IMR-90 (cell line): ENCODE measurements around the gene HHIPL1. TPM values are rescaled to one million over a fixed set of nuclear protein-coding genes. Genes with fewer than 3 reads are reported as not detected.

Experiments
- ATAC-seq: fragments of 200-7000 bp; cut with Tn5 transposase; 2 replicates; pipeline ENCODE4 v1.9.1; 2020; ENCODE audit warnings: low read depth, mild to moderate bottlenecking, moderate library complexity
- BruUV-seq: library from RNA; stranded (reverse); fragments of 400-500 nt; replicated peaks from 2 replicates; lab custom pipeline; 2021; lab: Mats Ljungman, UMichigan
- CTCF ChIA-PET: fragments of 300-600 bp; formaldehyde crosslinking; extraction: SDS; loops from one replicate; lab custom pipeline; 2021; ENCODE audit warnings: antibody characterized with exemption; lab: Yijun Ruan, JAX
- POLR2A ChIA-PET: fragments of 300-600 bp; sonication (Branson Sonifier 250); formaldehyde crosslinking; loops from one replicate; lab custom pipeline; 2022; ENCODE audit warnings: antibody characterized with exemption; ENCODE audit not compliant: unreplicated experiment; lab: Charles Lee
- DNase-seq: peaks from one replicate; pipeline ENCODE4 v3.0.0; 2013
- H2AFZ ChIP-seq: replicated peaks from 2 replicates; pipeline ENCODE3; 2013; ENCODE audit warnings: low read length, mild to moderate bottlenecking; ENCODE audit not compliant: poor library complexity
- H2AK5ac ChIP-seq: 2 replicates; pipeline ENCODE4 v1.6.1; 2013; ENCODE audit warnings: low read depth, low read length, inconsistent platforms
- H2AK9ac ChIP-seq: replicated peaks from 2 replicates; pipeline ENCODE3; 2013; ENCODE audit warnings: mild to moderate bottlenecking, low read depth, low read length, moderate library complexity; ENCODE audit not compliant: poor library complexity
- H2BK120ac ChIP-seq: 2 replicates; pipeline ENCODE4 v1.6.1; 2013; ENCODE audit warnings: low read depth, low read length, inconsistent platforms
- H2BK15ac ChIP-seq: 3 replicates; pipeline ENCODE4 v1.6.1; 2013; ENCODE audit warnings: low read depth, low read length, inconsistent platforms
- H2BK20ac ChIP-seq: 2 replicates; pipeline ENCODE4 v1.6.1; 2013; ENCODE audit warnings: low read depth, mild to moderate bottlenecking, inconsistent platforms, low read length, moderate library complexity
- H2BK5ac ChIP-seq: 2 replicates; pipeline ENCODE4 v1.6.1; 2013; ENCODE audit warnings: mild to moderate bottlenecking, low read depth, low read length, inconsistent platforms; ENCODE audit not compliant: poor library complexity, severe bottlenecking
- H3K14ac ChIP-seq: replicated peaks from 2 replicates; pipeline ENCODE4 v1.6.1; 2013; ENCODE audit warnings: low read depth, low read length, inconsistent platforms
- H3K18ac ChIP-seq: 2 replicates; pipeline ENCODE4 v1.6.1; 2013; ENCODE audit warnings: low read depth, low read length, control low read depth
- H3K23ac ChIP-seq: 2 replicates; pipeline ENCODE4 v1.6.1; 2013; ENCODE audit warnings: low read depth, low read length, inconsistent platforms
- H3K27ac ChIP-seq: 2 replicates; pipeline ENCODE4 v1.5.1; 2013; ENCODE audit warnings: mild to moderate bottlenecking, control low read depth, low read length; ENCODE audit not compliant: insufficient read depth
- H3K27me3 ChIP-seq: 2 replicates; pipeline ENCODE4 v1.6.1; 2013; ENCODE audit warnings: low read length; ENCODE audit not compliant: control insufficient read depth, insufficient read depth
- H3K36me3 ChIP-seq: 2 replicates; pipeline ENCODE4 v1.6.1; 2013; ENCODE audit warnings: low read length, mixed read lengths; ENCODE audit not compliant: control insufficient read depth, insufficient read depth
- H3K4ac ChIP-seq: 2 replicates; pipeline ENCODE4 v1.6.1; 2013; ENCODE audit warnings: low read depth, low read length, inconsistent platforms
- H3K4me1 ChIP-seq: 2 replicates; pipeline ENCODE4 v1.6.1; 2013; ENCODE audit warnings: low read length, mixed read lengths; ENCODE audit not compliant: control insufficient read depth, insufficient read depth
- H3K4me2 ChIP-seq: 2 replicates; pipeline ENCODE4 v1.6.1; 2013; ENCODE audit warnings: low read depth, mild to moderate bottlenecking, control low read depth, low read length, moderate library complexity
- H3K4me3 ChIP-seq: 2 replicates; pipeline ENCODE4 v1.5.1; 2013; ENCODE audit warnings: low read depth, mild to moderate bottlenecking, control low read depth, low read length, moderate library complexity; ENCODE audit not compliant: insufficient read depth
- H3K56ac ChIP-seq: 2 replicates; pipeline ENCODE4 v1.6.1; 2013; ENCODE audit warnings: low read length, inconsistent platforms; ENCODE audit not compliant: insufficient read depth; ENCODE audit errors: extremely low read depth
- H3K79me1 ChIP-seq, 2 experiments: 2 replicates each; pipeline ENCODE4 v1.6.1; 2013; ENCODE audit warnings: low read length in 2 of 2, inconsistent platforms in 1 of 2, low read depth in 1 of 2
- H3K9ac ChIP-seq: 2 replicates; pipeline ENCODE4 v1.6.1; 2013; ENCODE audit warnings: low read depth, low read length, control low read depth
- H3K9me1 ChIP-seq: 2 replicates; pipeline ENCODE4 v1.6.1; 2013; ENCODE audit warnings: low read length, inconsistent platforms; ENCODE audit not compliant: insufficient read depth
- H3K9me3 ChIP-seq: 2 replicates; pipeline ENCODE4 v1.6.1; 2013; ENCODE audit warnings: low read length; ENCODE audit not compliant: control insufficient read depth, insufficient read depth
- H4K20me1 ChIP-seq: 2 replicates; pipeline ENCODE4 v1.6.1; 2013; ENCODE audit warnings: low read length, inconsistent platforms; ENCODE audit not compliant: insufficient read depth
- H4K5ac ChIP-seq: 2 replicates; pipeline ENCODE4 v1.6.1; 2013; ENCODE audit warnings: mild to moderate bottlenecking, low read depth, low read length, control low read depth
- H4K8ac ChIP-seq, 2 experiments: 2 replicates each; pipeline ENCODE4 v1.6.1; 2013; ENCODE audit warnings: low read depth in 2 of 2, low read length in 2 of 2, control low read depth in 1 of 2, inconsistent platforms in 1 of 2
- H4K91ac ChIP-seq: 2 replicates; pipeline ENCODE4 v1.6.1; 2013; ENCODE audit warnings: low read depth, low read length, inconsistent platforms; ENCODE audit not compliant: insufficient read depth
- BHLHE40 ChIP-seq: fragments of 150-350 bp; IDR thresholded peaks from 2 replicates; pipeline ENCODE4 v1.6.1; 2016; ENCODE audit warnings: mild to moderate bottlenecking, low read depth, low read length
- CEBPB ChIP-seq: IDR thresholded peaks from 2 replicates; pipeline ENCODE4 v1.6.1; 2012; ENCODE audit warnings: low read depth, low read length, improper control_type of control experiment
- CHD1 ChIP-seq: IDR thresholded peaks from 2 replicates; pipeline ENCODE4 v1.6.1; 2012; ENCODE audit warnings: low read depth, low read length, improper control_type of control experiment
- CTCF ChIP-seq: conservative IDR thresholded peaks from 2 replicates; pipeline ENCODE4 v1.5.1; 2012; ENCODE audit warnings: mild to moderate bottlenecking, low read depth, low read length, improper control_type of control experiment
- FOS ChIP-seq: fragments of 150-350 bp; IDR thresholded peaks from 2 replicates; pipeline ENCODE4 v1.6.1; 2016; ENCODE audit warnings: low read depth, low read length
- MXI1 ChIP-seq: IDR thresholded peaks from 2 replicates; pipeline ENCODE4 v1.6.1; 2012; ENCODE audit warnings: low read depth, mild to moderate bottlenecking, low read length, moderate library complexity, borderline replicate concordance
- NFE2L2 ChIP-seq: fragments of 150-350 bp; IDR thresholded peaks from 2 replicates; pipeline ENCODE4 v1.6.1; 2016; ENCODE audit warnings: low read depth, mild to moderate bottlenecking, low read length
- RCOR1 ChIP-seq: IDR thresholded peaks from 2 replicates; pipeline ENCODE4 v1.6.1; 2012; ENCODE audit warnings: mild to moderate bottlenecking, low read length, improper control_type of control experiment; ENCODE audit not compliant: insufficient replicate concordance
- USF2 ChIP-seq: fragments of 150-350 bp; IDR thresholded peaks from 2 replicates; pipeline ENCODE4 v1.6.1; 2017; ENCODE audit warnings: mild to moderate bottlenecking, antibody characterized with exemption, low read length, low read depth
- WGBS, 2 experiments: methylation state at CpG; one replicate each; pipeline versions ENCODE4 v1.1.5 to v1.1.7; 2013; ENCODE audit warnings: missing lambda C conversion rate in 2 of 2; ENCODE audit not compliant: insufficient read length in 1 of 2; ENCODE audit errors: extremely low coverage in 2 of 2; 5-methylcytosine and 5-hydroxymethylcytosine counted together
- dilution Hi-C: fragments of 300-500 bp; cut with HindIII; formaldehyde crosslinking; loops from one replicate; pipeline ENCODE4 v1.14.3; 2018; ENCODE audit warnings: low sequenced_read_pairs; ENCODE audit not compliant: unreplicated experiment
- in situ Hi-C: fragments of 300-500 bp; cut with MboI; formaldehyde crosslinking; loops from 3 replicates; pipeline ENCODE4 v1.14.3; 2019; ENCODE audit warnings: low sequenced_read_pairs, inconsistent platforms, mixed read lengths
- intact Hi-C: fragments of 100-400 bp; cut with micrococcal nuclease; formaldehyde crosslinking; loops from 2 replicates; pipeline ENCODE4 v1.10.0; 2022
- polyA plus RNA-seq, 3 experiments: library from polyadenylated mRNA; depleted of rRNA; stranded (reverse); fragments of >200 nt; gene quantifications; 2 replicates each; pipeline ENCODE4 v1.2.3, GENCODE V29; 2012; ENCODE audit warnings: low replicate concordance in 1 of 3
- total RNA-seq: library from RNA; depleted of rRNA; stranded (reverse); fragments of >200 nt; gene quantifications from 2 replicates; pipeline ENCODE4 v1.2.3, GENCODE V29; 2012

Gene HHIPL1
- total and polyA plus RNA-seq, 2 of the 4 experiments (the other 2 are of a cell fraction), result 0.65 to 0.72 TPM

GRCh38 chr14:99624024-99624423 lies 20.9 kb upstream of the HHIPL1 start:
- Histone ChIP-seq H3K18ac (peak overlapping the region; percentile 57), H3K4ac (peak overlapping the region; percentile 81), H2AFZ (peak overlapping the region; percentile 68), H3K36me3 (no peaks in the 10 kb centered on the region), H3K4me3 (no peak overlapping the region), H4K8ac (peak overlapping the region; percentile 82 to 92), H2BK15ac (peak overlapping the region; percentile 84; the same call in 2 of the 3 replicates), H3K23ac (peak overlapping the region; percentile 38; the same call in 1 of the 2 replicates), H2BK20ac (peak overlapping the region; percentile 67), H2AK9ac (peak overlapping the region; percentile 75), H3K27me3 (no peaks in the 10 kb centered on the region), H3K9me1 (peaks cover 19% of the 10 kb centered on the region), H3K14ac (peak overlapping the region; percentile 53), H2AK5ac (peak overlapping the region; percentile 80), H2BK120ac (peak overlapping the region; percentile 98), H3K9me3 (no peaks in the 10 kb centered on the region), H4K5ac (peak overlapping the region; percentile 66), H3K79me1 (peaks cover 0 to 2% of the 10 kb centered on the region in 2 experiments; a peak in 1 of 4 replicates), H3K56ac (peak overlapping the region; percentile 35; the same call in 1 of the 2 replicates), H3K9ac (no peak overlapping the region), H3K4me2 (no peak overlapping the region), H4K91ac (peak overlapping the region; percentile 64), H3K4me1 (peaks cover 24% of the 10 kb centered on the region), H4K20me1 (no peaks in the 10 kb centered on the region), H2BK5ac (peak overlapping the region; percentile 79), H3K27ac (no peak overlapping the region)
- in situ Hi-C loops (loop anchor here (5.0 kb wide), 1 partner anchor 102 kb away; no protein-coding TSS in a partner anchor), intact Hi-C loops (no loop called here), dilution Hi-C loops (no loop called here)
- ATAC-seq (no peak), DNase-seq (no peak)
- no peak for TF ChIP-seq MXI1
- TF ChIP-seq NFE2L2, result no peak
- no peak for TF ChIP-seq RCOR1
- TF ChIP-seq USF2, result no peak
- TF ChIP-seq CTCF, result no peak
- TF ChIP-seq CHD1, result no peak
- no peak for TF ChIP-seq CEBPB
- TF ChIP-seq BHLHE40, result no peak
- TF ChIP-seq FOS, result no peak
- 60% methylated on average over 1 of the region's 6 CpGs; no CpG with 5 or more reads in 1 of the 2 experiments for WGBS, 2 experiments
- CTCF ChIA-PET, result no interaction called here
- POLR2A ChIA-PET, result no interaction called here
- no TSS peak for BruUV-seq
